GM12865 (cell line): ENCODE data around the gene CLNS1A.
"Not testable (repeated sequence)": the region's sequence is repeated elsewhere in the genome, so short reads cannot be mapped to it uniquely, and the experiment has no call there.

Source experiments
- DNase-seq: peaks from one replicate; pipeline ENCODE4 v3.0.0; 2010; ENCODE audit warnings: low read depth
- H3K4me3 ChIP-seq: 2 replicates; pipeline ENCODE4 v1.5.1; 2011; ENCODE audit warnings: mild to moderate bottlenecking, low read depth, low read length, control low read depth
- CTCF ChIP-seq: IDR thresholded peaks from 2 replicates; pipeline ENCODE4 v1.5.1; 2011; ENCODE audit warnings: low read length, control low read depth, low read depth, inconsistent platforms; ENCODE audit not compliant: insufficient read depth; ENCODE audit errors: missing control alignments

The CLNS1A gene

GRCh38 chr11:77580712-77581337, 56.8 kb downstream of the CLNS1A start:
- DNase-seq: no peak
- TF ChIP-seq CTCF: no peak
- H3K4me3 ChIP-seq: no peak overlapping the region

GRCh38 chr11:77575428-77575827, 62.2 kb downstream of the CLNS1A start:
- not testable (repeated sequence) for DNase-seq, H3K4me3 ChIP-seq

GRCh38 chr11:77570896-77571295, 66.7 kb downstream of the CLNS1A start:
- not testable (repeated sequence) for DNase-seq, H3K4me3 ChIP-seq

GRCh38 chr11:77569676-77570070, 67.9 kb downstream of the CLNS1A start:
- DNase-seq: no peak
- no peak overlapping the region for H3K4me3 ChIP-seq
- no peak for TF ChIP-seq CTCF

GRCh38 chr11:77568916-77569675, 68.5 kb downstream of the CLNS1A start:
- TF ChIP-seq CTCF: no peak
- no peak for DNase-seq
- H3K4me3 ChIP-seq: no peak overlapping the region

GRCh38 chr11:77568306-77568705, 69.3 kb downstream of the CLNS1A start:
- H3K4me3 ChIP-seq: no peak overlapping the region
- DNase-seq: no peak
- TF ChIP-seq CTCF: no peak
